ENCODE measurements around the gene TRIM31.

DNA sequence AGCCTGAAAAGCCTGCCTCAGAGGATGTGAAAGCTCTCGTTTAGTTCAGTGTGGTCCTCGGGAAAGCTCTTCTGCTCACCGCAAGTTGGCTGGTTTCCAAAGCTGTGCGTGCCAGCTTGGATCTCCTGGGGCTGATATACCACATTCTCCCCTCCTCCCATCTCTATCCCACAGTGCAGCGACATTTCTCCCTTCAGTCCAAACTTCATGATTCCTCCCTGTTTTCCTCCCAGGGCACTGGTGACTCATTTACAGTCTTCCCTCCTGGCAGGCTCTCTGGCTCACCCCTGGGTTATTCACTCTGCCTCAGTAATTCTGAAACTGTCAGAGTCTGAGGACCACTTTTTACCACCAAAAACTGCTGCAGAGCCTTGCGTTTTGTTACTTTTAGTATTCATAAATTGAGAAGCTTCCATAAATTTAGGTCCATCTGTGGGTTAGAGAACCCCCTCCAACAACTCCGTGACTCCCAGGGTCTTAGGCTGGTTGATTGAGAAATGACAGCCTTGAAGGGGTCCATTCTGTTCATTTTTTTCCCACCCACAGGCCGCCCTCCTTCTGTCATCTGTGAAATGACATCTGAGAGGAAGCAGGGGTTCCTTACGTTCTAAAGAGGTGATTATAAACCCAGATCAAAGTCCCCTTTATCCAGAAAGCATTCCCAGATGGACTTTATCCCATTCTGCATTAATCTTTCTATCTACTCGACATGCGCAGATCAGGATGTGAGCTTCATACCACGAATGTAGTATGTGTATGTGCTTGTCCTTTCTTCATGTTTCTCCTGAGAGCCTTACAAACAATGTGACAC lies 42.0 kb upstream of the TRIM31 start:
- TF ChIP-seq, protein P1, sequence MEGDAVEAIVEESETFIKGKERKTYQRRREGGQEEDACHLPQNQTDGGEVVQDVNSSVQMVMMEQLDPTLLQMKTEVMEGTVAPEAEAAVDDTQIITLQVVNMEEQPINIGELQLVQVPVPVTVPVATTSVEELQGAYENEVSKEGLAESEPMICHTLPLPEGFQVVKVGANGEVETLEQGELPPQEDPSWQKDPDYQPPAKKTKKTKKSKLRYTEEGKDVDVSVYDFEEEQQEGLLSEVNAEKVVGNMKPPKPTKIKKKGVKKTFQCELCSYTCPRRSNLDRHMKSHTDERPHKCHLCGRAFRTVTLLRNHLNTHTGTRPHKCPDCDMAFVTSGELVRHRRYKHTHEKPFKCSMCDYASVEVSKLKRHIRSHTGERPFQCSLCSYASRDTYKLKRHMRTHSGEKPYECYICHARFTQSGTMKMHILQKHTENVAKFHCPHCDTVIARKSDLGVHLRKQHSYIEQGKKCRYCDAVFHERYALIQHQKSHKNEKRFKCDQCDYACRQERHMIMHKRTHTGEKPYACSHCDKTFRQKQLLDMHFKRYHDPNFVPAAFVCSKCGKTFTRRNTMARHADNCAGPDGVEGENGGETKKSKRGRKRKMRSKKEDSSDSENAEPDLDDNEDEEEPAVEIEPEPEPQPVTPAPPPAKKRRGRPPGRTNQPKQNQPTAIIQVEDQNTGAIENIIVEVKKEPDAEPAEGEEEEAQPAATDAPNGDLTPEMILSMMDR (IDR thresholded peaks at IDR 0.05): no peak
- TF ChIP-seq POLR2A (IDR thresholded peaks at IDR 0.05): no peak

Measured in body of pancreas (tissue), 4 donors.